Cardiac septum (tissue), 1 donor: ENCODE measurements around the gene PRDM15. TPM values are rescaled to one million over a fixed set of nuclear protein-coding genes. Genes with fewer than 3 reads are reported as not detected.
"Not testable (repeated sequence)": the region's sequence is repeated elsewhere in the genome, so short reads cannot be mapped to it uniquely, and the experiment has no call there.

Source experiments
- DNase-seq: peaks from one replicate; pipeline ENCODE4 v3.0.0-alpha.2; 2020; ENCODE audit warnings: low spot score
- intact Hi-C: fragments of 100-400 bp; cut with DNase I; formaldehyde crosslinking; loops from one replicate; pipeline ENCODE4 v1.14.0; 2022
- total RNA-seq: library from RNA; stranded (reverse); fragmentation: NEBNext Ultra II Directional; extraction: Animal tissue kit (Norgen Biotek cat#: 25700); gene quantifications from one replicate; pipeline ENCODE4 v1.2.1, GENCODE V29; 2021
- donor health status: DM: no; HTN: no; CAD: no.

Gene PRDM15
- total RNA-seq, 1 donor from 2014 or later, result 3.5 TPM

- intact Hi-C loops, result no loop called here
- no peak for DNase-seq
Measured at GRCh38 chr21:41800425-41801320, 78.5 kb downstream of the PRDM15 start.

- intact Hi-C loops, result no loop called here
- DNase-seq, result no peak
Measured at GRCh38 chr21:41799763-41800162, 79.4 kb downstream of the PRDM15 start.

GRCh38 chr21:41798326-41798725 is 80.8 kb downstream of the PRDM15 start:
- intact Hi-C loops, result no loop called here
- DNase-seq, result no peak

GRCh38 chr21:41796476-41797080 is 82.6 kb downstream of the PRDM15 start:
- intact Hi-C loops, result no loop called here
- DNase-seq, result no peak

- no peak for DNase-seq
- intact Hi-C loops, result no loop called here
Measured at GRCh38 chr21:41795726-41796125, 83.4 kb downstream of the PRDM15 start.

GRCh38 chr21:41794600-41794999 is 84.5 kb downstream of the PRDM15 start:
- intact Hi-C loops, result no loop called here
- DNase-seq, result no peak

- DNase-seq, result no peak
- intact Hi-C loops, result no loop called here
Measured at GRCh38 chr21:41792711-41793110, 86.4 kb downstream of the PRDM15 start.

GRCh38 chr21:41786509-41786987 is 92.6 kb downstream of the PRDM15 start:
- intact Hi-C loops, result no loop called here
- DNase-seq, result no peak

- intact Hi-C loops, DNase-seq: not testable (repeated sequence)
Measured at GRCh38 chr21:41785262-41785661, 93.9 kb downstream of the PRDM15 start.

GRCh38 chr21:41784456-41785102 is 94.6 kb downstream of the PRDM15 start:
- intact Hi-C loops, result no loop called here
- DNase-seq, result no peak

GRCh38 chr21:41783476-41784180 is 95.5 kb downstream of the PRDM15 start:
- intact Hi-C loops, result no loop called here
- DNase-seq, result no peak

GRCh38 chr21:41781050-41781410 is 98.1 kb downstream of the PRDM15 start:
- intact Hi-C loops, result no loop called here
- no peak for DNase-seq

GRCh38 chr21:41780337-41781049 is 98.7 kb downstream of the PRDM15 start:
- intact Hi-C loops, result no loop called here
- DNase-seq, result no peak

- DNase-seq, result no peak
- intact Hi-C loops, result no loop called here
Measured at GRCh38 chr21:41779659-41780058, 99.5 kb downstream of the PRDM15 start.

- no peak for DNase-seq
- intact Hi-C loops, result loop anchor here (1.0 kb wide), 1 partner anchor 167 kb away; no protein-coding TSS in a partner anchor
Measured at GRCh38 chr21:41778930-41779600, 100.1 kb downstream of the PRDM15 start.

- intact Hi-C loops, result loop anchor here (1.0 kb wide), 1 partner anchor 166 kb away; no protein-coding TSS in a partner anchor
- DNase-seq, result peak; percentile 86
Measured at GRCh38 chr21:41777951-41778815, 101.0 kb downstream of the PRDM15 start.

GRCh38 chr21:41776778-41777177 is 102.4 kb downstream of the PRDM15 start:
- intact Hi-C loops, result no loop called here
- no peak for DNase-seq

GRCh38 chr21:41775149-41775472 is 104.0 kb downstream of the PRDM15 start:
- intact Hi-C loops, result no loop called here
- no peak for DNase-seq
